Neural cell (in vitro differentiated cells): ENCODE data around the gene RAPGEFL1. TPM values are rescaled to one million over a fixed set of nuclear protein-coding genes. Genes with fewer than 3 reads are reported as not detected.

Source experiments
- H2AFZ ChIP-seq: fragments of 200-600, 300-800 bp; sonication (generic), shearing (Covaris generic); 2 replicates; pipeline ENCODE4 v1.6.0; 2014; ENCODE audit warnings: low read depth, mild to moderate bottlenecking, antibody characterized with exemption, low read length, moderate library complexity
- H3F3A ChIP-seq: fragments of 200-600 bp; shearing (Covaris generic); 2 replicates; pipeline ENCODE4 v1.6.1; 2016; ENCODE audit warnings: mild to moderate bottlenecking, moderate library complexity, mixed read lengths, antibody characterized with exemption, low read length; ENCODE audit not compliant: insufficient read depth, poor library complexity, severe bottlenecking
- H3K27ac ChIP-seq: fragments of 200-600, 300-800 bp; sonication (generic), shearing (Covaris generic); 2 replicates; pipeline ENCODE4 v1.5.1; 2014; ENCODE audit warnings: mild to moderate bottlenecking, low read length, moderate library complexity
- H3K27me3 ChIP-seq: fragments of 300-800, 200-600 bp; sonication (generic), shearing (Covaris generic); 2 replicates; pipeline ENCODE4 v1.6.0; 2014; ENCODE audit warnings: mild to moderate bottlenecking, low read depth, low read length, moderate library complexity; ENCODE audit not compliant: insufficient read depth
- H3K36me3 ChIP-seq: fragments of 300-800, 200-600 bp; sonication (generic), shearing (Covaris generic); 2 replicates; pipeline ENCODE4 v1.5.1; 2014; ENCODE audit warnings: mild to moderate bottlenecking, antibody characterized with exemption, low read length, moderate library complexity; ENCODE audit not compliant: insufficient read depth
- H3K4me2 ChIP-seq: fragments of 300-800, 200-600 bp; sonication (generic), shearing (Covaris generic); 2 replicates; pipeline ENCODE4 v1.6.0; 2014; ENCODE audit warnings: mild to moderate bottlenecking, low read length
- H3K4me3 ChIP-seq: fragments of 300-800, 200-600 bp; sonication (generic), shearing (Covaris generic); 2 replicates; pipeline ENCODE4 v1.5.1; 2014; ENCODE audit warnings: mild to moderate bottlenecking, low read length, moderate library complexity
- H3K79me2 ChIP-seq: fragments of 200-600 bp; shearing (Covaris generic); replicated peaks from 2 replicates; pipeline ENCODE4 v1.6.0; 2014; ENCODE audit warnings: mild to moderate bottlenecking, low read length, moderate library complexity; ENCODE audit not compliant: insufficient read depth
- H3K9ac ChIP-seq: fragments of 300-800, 200-600 bp; sonication (generic), shearing (Covaris generic); 2 replicates; pipeline ENCODE4 v1.6.1; 2016; ENCODE audit warnings: mild to moderate bottlenecking, low read length, mixed read lengths
- H3K9me2 ChIP-seq: fragments of 200-600 bp; shearing (Covaris generic); 2 replicates; pipeline ENCODE4 v1.6.1; 2016; ENCODE audit warnings: mild to moderate bottlenecking, low read length, mixed read lengths; ENCODE audit not compliant: insufficient read depth
- H3K9me3 ChIP-seq: fragments of 200-600, 300-800 bp; sonication (generic), shearing (Covaris generic); 2 replicates; pipeline ENCODE4 v1.6.1; 2016; ENCODE audit warnings: mild to moderate bottlenecking, mixed run types, low read length, moderate library complexity, mixed read lengths
- H4K20me1 ChIP-seq: fragments of 200-600 bp; shearing (Covaris generic); 2 replicates; pipeline ENCODE4 v1.6.1; 2016; ENCODE audit warnings: mild to moderate bottlenecking, mixed run types; ENCODE audit not compliant: insufficient read depth
- CTCF ChIP-seq: fragments of 450-650 bp; IDR thresholded peaks from 2 replicates; pipeline ENCODE4 v1.5.1; 2014; ENCODE audit warnings: antibody characterized with exemption, mild to moderate bottlenecking, moderate library complexity; ENCODE audit not compliant: poor library complexity, severe bottlenecking
- EP300 ChIP-seq: fragments of 450-650 bp; conservative IDR thresholded peaks from 2 replicates; pipeline ENCODE4 v1.6.1; 2014; ENCODE audit warnings: antibody characterized with exemption, mild to moderate bottlenecking, moderate library complexity; ENCODE audit not compliant: poor library complexity, severe bottlenecking
- EZH2 ChIP-seq: fragments of 200-600, 300-800 bp; shearing (Covaris generic), sonication (generic); IDR thresholded peaks from 2 replicates; pipeline ENCODE4 v1.6.1; 2014; ENCODE audit warnings: antibody characterized with exemption, low read length, borderline replicate concordance, mild to moderate bottlenecking; ENCODE audit not compliant: insufficient read depth, poor library complexity, severe bottlenecking
- MXI1 ChIP-seq: fragments of 450-650 bp; conservative IDR thresholded peaks from 2 replicates; pipeline ENCODE4 v1.6.1; 2014; ENCODE audit warnings: antibody characterized with exemption, mild to moderate bottlenecking; ENCODE audit not compliant: poor library complexity, severe bottlenecking
- POLR2AphosphoS5 ChIP-seq: IDR thresholded peaks from 2 replicates; pipeline ENCODE4 v1.6.1; 2012
- RAD21 ChIP-seq: fragments of 450-650 bp; conservative IDR thresholded peaks from 2 replicates; pipeline ENCODE4 v1.6.1; 2014; ENCODE audit warnings: antibody characterized with exemption, mild to moderate bottlenecking, moderate library complexity
- REST ChIP-seq: IDR thresholded peaks from 2 replicates; pipeline ENCODE4 v1.6.1; 2012; ENCODE audit warnings: borderline replicate concordance
- SMC3 ChIP-seq: fragments of 450-650 bp; conservative IDR thresholded peaks from 2 replicates; pipeline ENCODE4 v1.6.1; 2014; ENCODE audit warnings: antibody characterized with exemption, mild to moderate bottlenecking, moderate library complexity; ENCODE audit not compliant: poor library complexity
- TAF1 ChIP-seq: IDR thresholded peaks from 2 replicates; pipeline ENCODE4 v1.6.1; 2012; ENCODE audit warnings: low read depth
- polyA plus RNA-seq: library from polyadenylated mRNA; depleted of rRNA; stranded (reverse); fragments of >200 nt; gene quantifications from 2 replicates; pipeline ENCODE4 v1.2.3, GENCODE V29; 2014

RAPGEFL1 gene
- polyA plus RNA-seq, 1 donor from 2014 or later = 15.5 TPM

- Histone ChIP-seq H2AFZ (no peak overlapping the region), H3K36me3 (no peaks in the 10 kb centered on the region), H3K9ac (no peak overlapping the region), H3F3A (no peaks in the 10 kb centered on the region), H3K9me3 (no peaks in the 10 kb centered on the region), H3K4me2 (no peak overlapping the region), H3K9me2 (no peaks in the 10 kb centered on the region), H4K20me1 (no peaks in the 10 kb centered on the region), H3K27me3 (no peaks in the 10 kb centered on the region), H3K79me2 (peaks cover 14% of the 10 kb centered on the region), H3K27ac (no peak overlapping the region), H3K4me3 (no peak overlapping the region)
- no peak for TF ChIP-seq POLR2AphosphoS5
- no peak for TF ChIP-seq TAF1
- TF ChIP-seq RAD21 = no peak
- no peak for TF ChIP-seq REST
- no peak for TF ChIP-seq CTCF
- TF ChIP-seq SMC3 = no peak
- TF ChIP-seq EP300 = no peak
- no peak for TF ChIP-seq EZH2
- no peak for TF ChIP-seq MXI1
Observed at GRCh38 chr17:40242774-40243173, 65.5 kb downstream of the RAPGEFL1 start.

GRCh38 chr17:40243761-40244160 lies 66.5 kb downstream of the RAPGEFL1 start:
- no peak overlapping the region for H2AFZ ChIP-seq
- H4K20me1 ChIP-seq = no peaks in the 10 kb centered on the region
- H3K79me2 ChIP-seq = peaks cover 15% of the 10 kb centered on the region
- no peak overlapping the region for H3K27ac ChIP-seq
- no peaks in the 10 kb centered on the region for H3K27me3 ChIP-seq
- H3K9me2 ChIP-seq = no peaks in the 10 kb centered on the region
- no peaks in the 10 kb centered on the region for H3K36me3 ChIP-seq
- TF ChIP-seq SMC3 (no peak), TAF1 (no peak), CTCF (no peak), REST (no peak), POLR2AphosphoS5 (no peak), MXI1 (no peak), EZH2 (no peak), EP300 (no peak), RAD21 (no peak)
- no peaks in the 10 kb centered on the region for H3F3A ChIP-seq
- no peaks in the 10 kb centered on the region for H3K9me3 ChIP-seq
- H3K4me2 ChIP-seq = no peak overlapping the region
- H3K4me3 ChIP-seq = no peak overlapping the region
- H3K9ac ChIP-seq = no peak overlapping the region
